GM19397 (cell line): ENCODE results near the gene MAP7D2.

Source experiments
- ATAC-seq: cut with Tn5 transposase; IDR thresholded peaks from one replicate; pipeline ENCODE4 v1.9.1; 2021; ENCODE audit warnings: mild to moderate bottlenecking, moderate library complexity; ENCODE audit not compliant: unreplicated experiment

The MAP7D2 gene

GRCh38 chrX:19981947-19982346, 134.8 kb downstream of the MAP7D2 start:
- ATAC-seq = no peak

GRCh38 chrX:19975845-19976244, 140.9 kb downstream of the MAP7D2 start:
- no peak for ATAC-seq

- ATAC-seq = no peak
These were observed 143.7 kb downstream of the MAP7D2 start for GRCh38 chrX:19972984-19973383.

GRCh38 chrX:19968276-19968675, 148.4 kb downstream of the MAP7D2 start:
- ATAC-seq = no peak

GRCh38 chrX:19966056-19966455, 150.7 kb downstream of the MAP7D2 start:
- ATAC-seq = no peak

- no peak for ATAC-seq
These were observed 152.5 kb downstream of the MAP7D2 start for GRCh38 chrX:19964017-19964710.

- ATAC-seq = no peak
These were observed 155.8 kb downstream of the MAP7D2 start for GRCh38 chrX:19960913-19961312.

GRCh38 chrX:19958552-19959486, 157.9 kb downstream of the MAP7D2 start:
- ATAC-seq = no peak

GRCh38 chrX:19956923-19957322, 159.8 kb downstream of the MAP7D2 start:
- ATAC-seq = no peak
